ENCODE results near the gene SULF2. TPM values are rescaled to one million over a fixed set of nuclear protein-coding genes. Genes with fewer than 3 reads are reported as not detected.

Gene SULF2
- total and polyA plus RNA-seq, 9 of the 15 experiments (the other 6 are each of a cell fraction or from before 2014, with no cell fraction given): 0.33 TPM; not detected in 8

DNA sequence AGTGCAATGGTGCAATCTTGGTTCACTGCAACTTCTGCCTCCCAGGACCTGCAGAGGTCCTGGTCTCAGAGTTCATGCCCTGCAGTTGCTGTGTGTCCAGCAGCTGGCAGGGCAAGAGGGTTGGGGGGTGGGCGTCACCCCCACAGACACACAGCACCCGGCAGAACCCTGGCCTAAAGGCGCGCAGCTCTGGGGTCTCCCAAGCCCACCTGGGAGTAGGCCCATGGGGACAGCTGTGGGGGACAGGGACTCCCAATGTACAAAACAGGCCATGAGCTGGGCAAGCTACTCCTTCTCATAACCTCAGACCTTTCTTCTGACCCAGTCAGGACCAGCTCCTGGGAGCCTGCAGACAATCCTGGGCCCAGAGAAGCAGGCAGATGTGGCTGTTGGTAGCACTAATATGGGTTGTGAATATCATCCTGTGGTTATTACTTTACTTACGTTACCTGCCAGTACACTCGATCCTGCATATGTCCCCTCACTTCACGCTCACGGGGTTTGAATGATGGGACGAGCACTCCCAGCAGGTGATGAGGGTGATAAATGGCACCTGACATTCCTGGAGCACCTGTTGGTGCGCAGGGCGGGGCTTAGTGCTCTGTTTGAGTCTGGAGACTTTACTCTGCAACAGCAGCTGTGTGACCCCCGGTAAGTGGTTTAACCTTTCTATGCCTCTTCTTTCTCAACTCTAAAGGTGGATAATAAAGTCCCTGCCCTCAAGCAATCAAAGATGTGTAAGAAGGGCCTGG is 39.9 kb upstream of the SULF2 start:
- no peaks in the 10 kb centered on the region for H3K36me3 ChIP-seq (ENCODE audit: control insufficient read depth, insufficient read depth, low read length)
- no peak overlapping the region for H3K9ac ChIP-seq (ENCODE audit: insufficient read depth in 1 of 2, low read depth in 2 of 2, low read length in 2 of 2)
- H3K27ac ChIP-seq (ENCODE audit: extremely low read depth, low read depth, low read length): no peak overlapping the region
- FAIRE-seq (no peak), ATAC-seq (no peak), DNase-seq (ENCODE audit: extremely low read depth in 1 of 4, low spot score in 3 of 4) (no peak)
- H3K79me2 ChIP-seq (ENCODE audit: control insufficient read depth, insufficient read depth, low read length): no peaks in the 10 kb centered on the region
- POLR2A ChIA-PET: interaction anchor here (0.7 kb wide), 1 partner anchor 924 kb away, joined by 3 read pairs; no protein-coding TSS in a partner anchor
- no peaks in the 10 kb centered on the region for H4K20me1 ChIP-seq (replicated peaks; ENCODE audit: control insufficient read depth, insufficient read depth, low read length)
- no peaks in the 10 kb centered on the region for H3K9me1 ChIP-seq (ENCODE audit: control insufficient read depth, insufficient read depth, low read length)
- no peak overlapping the region for H3K4me2 ChIP-seq (ENCODE audit: insufficient read depth, low read length)
- in situ Hi-C loops (cut with MboI): no loop called here
- CTCF ChIA-PET (ENCODE audit: low intra/inter-chr PET ratio): no interaction called here
- no peaks in the 10 kb centered on the region for H3K9me3 ChIP-seq (replicated peaks; ENCODE audit: control insufficient read depth, insufficient read depth, low read depth, low read length)
- under 1% methylated on average over 12 of the region's 12 CpGs for WGBS (ENCODE audit: insufficient coverage, low coverage, missing lambda C conversion rate)
- TF ChIP-seq CCAR2 (IDR thresholded peaks at IDR 0.05; ENCODE audit: low read depth, low read length): no peak
- TF ChIP-seq ZNF830 (CRISPR knock-in tag; IDR thresholded peaks at IDR 0.05): no peak
- no peak for TF ChIP-seq ZNF445 (CRISPR knock-in tag; IDR thresholded peaks at IDR 0.05; ENCODE audit: low read depth)
- TF ChIP-seq, protein P1, sequence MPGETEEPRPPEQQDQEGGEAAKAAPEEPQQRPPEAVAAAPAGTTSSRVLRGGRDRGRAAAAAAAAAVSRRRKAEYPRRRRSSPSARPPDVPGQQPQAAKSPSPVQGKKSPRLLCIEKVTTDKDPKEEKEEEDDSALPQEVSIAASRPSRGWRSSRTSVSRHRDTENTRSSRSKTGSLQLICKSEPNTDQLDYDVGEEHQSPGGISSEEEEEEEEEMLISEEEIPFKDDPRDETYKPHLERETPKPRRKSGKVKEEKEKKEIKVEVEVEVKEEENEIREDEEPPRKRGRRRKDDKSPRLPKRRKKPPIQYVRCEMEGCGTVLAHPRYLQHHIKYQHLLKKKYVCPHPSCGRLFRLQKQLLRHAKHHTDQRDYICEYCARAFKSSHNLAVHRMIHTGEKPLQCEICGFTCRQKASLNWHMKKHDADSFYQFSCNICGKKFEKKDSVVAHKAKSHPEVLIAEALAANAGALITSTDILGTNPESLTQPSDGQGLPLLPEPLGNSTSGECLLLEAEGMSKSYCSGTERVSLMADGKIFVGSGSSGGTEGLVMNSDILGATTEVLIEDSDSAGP (CRISPR knock-in tag; IDR thresholded peaks at IDR 0.05): no peak
- no peak for TF ChIP-seq MLX (CRISPR knock-in tag; conservative IDR thresholded peaks at IDR 0.05)
- no peak for TF ChIP-seq CHCHD3 (CRISPR knock-in tag; IDR thresholded peaks at IDR 0.05)
- TF ChIP-seq SIN3B (IDR thresholded peaks at IDR 0.05; ENCODE audit: low read depth): no peak
- TF ChIP-seq NBN (IDR thresholded peaks at IDR 0.05; ENCODE audit: low read depth): no peak
- no peak for TF ChIP-seq HLTF (IDR thresholded peaks at IDR 0.05)
- TF ChIP-seq KDM5B (IDR thresholded peaks at IDR 0.05; ENCODE audit: insufficient replicate concordance, low read depth, low read length): no peak
- no peak for TF ChIP-seq NR0B1 (IDR thresholded peaks at IDR 0.05; ENCODE audit: partially characterized antibody)
- TF ChIP-seq NCOR1 (IDR thresholded peaks at IDR 0.05): no peak
- TF ChIP-seq, protein P2, sequence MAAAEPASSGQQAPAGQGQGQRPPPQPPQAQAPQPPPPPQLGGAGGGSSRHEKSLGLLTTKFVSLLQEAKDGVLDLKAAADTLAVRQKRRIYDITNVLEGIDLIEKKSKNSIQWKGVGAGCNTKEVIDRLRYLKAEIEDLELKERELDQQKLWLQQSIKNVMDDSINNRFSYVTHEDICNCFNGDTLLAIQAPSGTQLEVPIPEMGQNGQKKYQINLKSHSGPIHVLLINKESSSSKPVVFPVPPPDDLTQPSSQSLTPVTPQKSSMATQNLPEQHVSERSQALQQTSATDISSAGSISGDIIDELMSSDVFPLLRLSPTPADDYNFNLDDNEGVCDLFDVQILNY (CRISPR knock-in tag; IDR thresholded peaks at IDR 0.05): no peak
- TF ChIP-seq SETDB1 (IDR thresholded peaks at IDR 0.05; ENCODE audit: low read length): no peak
- TF ChIP-seq, protein P3, sequence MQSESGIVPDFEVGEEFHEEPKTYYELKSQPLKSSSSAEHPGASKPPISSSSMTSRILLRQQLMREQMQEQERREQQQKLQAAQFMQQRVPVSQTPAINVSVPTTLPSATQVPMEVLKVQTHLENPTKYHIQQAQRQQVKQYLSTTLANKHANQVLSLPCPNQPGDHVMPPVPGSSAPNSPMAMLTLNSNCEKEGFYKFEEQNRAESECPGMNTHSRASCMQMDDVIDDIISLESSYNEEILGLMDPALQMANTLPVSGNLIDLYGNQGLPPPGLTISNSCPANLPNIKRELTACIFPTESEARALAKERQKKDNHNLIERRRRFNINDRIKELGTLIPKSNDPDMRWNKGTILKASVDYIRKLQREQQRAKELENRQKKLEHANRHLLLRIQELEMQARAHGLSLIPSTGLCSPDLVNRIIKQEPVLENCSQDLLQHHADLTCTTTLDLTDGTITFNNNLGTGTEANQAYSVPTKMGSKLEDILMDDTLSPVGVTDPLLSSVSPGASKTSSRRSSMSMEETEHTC (IDR thresholded peaks at IDR 0.05): no peak
- TF ChIP-seq ZNF79 (CRISPR knock-in tag; IDR thresholded peaks at IDR 0.05; ENCODE audit: low read depth): no peak
- no peak for TF ChIP-seq HNRNPLL (IDR thresholded peaks at IDR 0.05; ENCODE audit: low read depth, low read length, poor library complexity, severe bottlenecking)
- no peak overlapping the region for H3K4me3 ChIP-seq
- intact Hi-C loops (cut with micrococcal nuclease): no loop called here
- BruUV-seq (replicated peaks): no TSS peak
- H3K4me1 ChIP-seq (replicated peaks in 1 of 2; ENCODE audit: control insufficient read depth in 2 of 2, insufficient read depth in 2 of 2, low read length in 2 of 2): no peaks in the 10 kb centered on the region
- H3K27me3 ChIP-seq (ENCODE audit: control insufficient read depth in 2 of 2, insufficient read depth in 2 of 2, low read length in 2 of 2): no peaks in the 10 kb centered on the region; a peak in 1 of 5 replicates
- no peak overlapping the region for H2AFZ ChIP-seq (ENCODE audit: low read depth, low read length)
